Spinal cord (tissue), 10 donors: ENCODE data around the gene SERP2. TPM values are rescaled to one million over a fixed set of nuclear protein-coding genes. Genes with fewer than 3 reads are reported as not detected.

Source experiments
- DNase-seq, 6 donors: peaks; one replicate each; pipeline versions ENCODE4 v3.0.0 to v3.0.0-alpha.2; 2013 to 2015; ENCODE audit warnings: low spot score in 6 of 6, low read depth in 4 of 6
- H3K27ac ChIP-seq: one replicate; pipeline ENCODE4 v1.5.1; 2013; ENCODE audit warnings: low read depth, low read length, control low read depth
- H3K27me3 ChIP-seq: one replicate; pipeline ENCODE4 v1.6.1; 2013; ENCODE audit warnings: low read length; ENCODE audit not compliant: control insufficient read depth, insufficient read depth
- H3K36me3 ChIP-seq: one replicate; pipeline ENCODE4 v1.6.1; 2013; ENCODE audit warnings: low read length; ENCODE audit not compliant: control insufficient read depth, insufficient read depth
- H3K4me1 ChIP-seq: one replicate; pipeline ENCODE4 v1.6.1; 2013; ENCODE audit warnings: low read length; ENCODE audit not compliant: control insufficient read depth, insufficient read depth
- H3K4me3 ChIP-seq: one replicate; pipeline ENCODE4 v1.5.1; 2013; ENCODE audit warnings: low read depth, low read length, control low read depth
- H3K9me3 ChIP-seq: one replicate; pipeline ENCODE4 v1.6.1; 2013; ENCODE audit warnings: low read length; ENCODE audit not compliant: control insufficient read depth, insufficient read depth
- WGBS: methylation state at CpG from one replicate; pipeline ENCODE4 v1.1.5; 2013; ENCODE audit warnings: missing lambda C conversion rate; ENCODE audit not compliant: insufficient coverage; 5-methylcytosine and 5-hydroxymethylcytosine counted together
- polyA plus RNA-seq, 2 donors: library from polyadenylated mRNA; unstranded; fragments of 120-200 nt; gene quantifications; one replicate each; pipeline ENCODE4 v1.2.1, GENCODE V29; 2013; ENCODE audit not compliant: insufficient read length in 2 of 2
- total RNA-seq, 2 donors: library from RNA; depleted of rRNA in 1 of 2; stranded (reverse); fragments of 120-200 nt in 1 of 2; fragments of >200 nt in 1 of 2; gene quantifications; one replicate each; pipeline versions ENCODE4 v1.2.3 to v1.2.4, GENCODE V29; 2013 to 2014
- donor health status: healthy.

Gene SERP2
- total and polyA plus RNA-seq, 4 donors = 24.9 to 49.9 (median 38.1) TPM

DNA sequence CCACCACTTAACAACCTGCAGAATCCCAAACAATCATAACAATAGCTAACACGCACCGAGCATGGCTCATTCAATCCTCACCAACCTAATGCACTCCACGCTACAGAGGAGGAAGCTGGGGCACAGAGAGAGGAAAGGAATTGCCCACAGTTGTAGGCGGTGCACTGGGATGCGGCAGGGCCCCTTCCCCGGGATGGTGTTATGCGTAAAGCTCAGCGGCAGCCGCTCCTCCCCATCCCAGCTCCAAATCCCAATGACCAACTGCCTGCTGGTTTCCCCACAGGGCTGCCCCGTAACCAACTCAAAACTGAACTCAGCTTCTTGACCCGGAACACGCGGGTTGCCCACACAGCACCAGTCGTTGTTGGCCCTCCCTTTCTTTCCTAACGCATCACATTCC, 42.2 kb downstream of the SERP2 start:
- Histone ChIP-seq H3K4me1 (no peaks in the 10 kb centered on the region), H3K9me3 (no peaks in the 10 kb centered on the region), H3K27ac (no peak overlapping the region), H3K4me3 (no peak overlapping the region), H3K27me3 (no peaks in the 10 kb centered on the region), H3K36me3 (no peaks in the 10 kb centered on the region)
- DNase-seq = no peak
- WGBS = 57% methylated on average over 12 of the region's 15 CpGs

DNA sequence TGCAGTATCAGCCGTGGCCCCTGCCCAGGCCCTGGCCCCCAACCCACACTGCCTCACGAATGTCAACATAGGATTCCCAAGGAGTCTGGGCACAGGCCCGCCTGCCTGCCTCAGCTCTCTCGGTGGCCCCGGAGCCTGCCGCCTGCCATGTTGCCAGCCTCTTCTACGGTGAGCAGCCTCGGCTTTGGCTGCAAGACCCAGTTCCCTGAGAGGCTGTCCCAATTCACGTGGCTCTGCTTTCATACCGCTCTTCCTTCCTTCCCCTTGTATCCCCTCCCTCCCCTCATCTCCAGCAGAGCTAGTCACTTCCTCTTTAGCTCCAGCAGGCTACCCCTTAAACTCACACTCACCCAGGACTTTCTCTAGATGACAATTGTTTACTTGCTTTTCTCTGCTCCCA, 42.7 kb downstream of the SERP2 start:
- no peak for DNase-seq
- H3K36me3 ChIP-seq = no peaks in the 10 kb centered on the region
- H3K27ac ChIP-seq = no peak overlapping the region
- H3K4me3 ChIP-seq = no peak overlapping the region
- WGBS = 74% methylated on average over 10 of the region's 10 CpGs
- H3K4me1 ChIP-seq = no peaks in the 10 kb centered on the region
- no peaks in the 10 kb centered on the region for H3K9me3 ChIP-seq
- no peaks in the 10 kb centered on the region for H3K27me3 ChIP-seq

DNA sequence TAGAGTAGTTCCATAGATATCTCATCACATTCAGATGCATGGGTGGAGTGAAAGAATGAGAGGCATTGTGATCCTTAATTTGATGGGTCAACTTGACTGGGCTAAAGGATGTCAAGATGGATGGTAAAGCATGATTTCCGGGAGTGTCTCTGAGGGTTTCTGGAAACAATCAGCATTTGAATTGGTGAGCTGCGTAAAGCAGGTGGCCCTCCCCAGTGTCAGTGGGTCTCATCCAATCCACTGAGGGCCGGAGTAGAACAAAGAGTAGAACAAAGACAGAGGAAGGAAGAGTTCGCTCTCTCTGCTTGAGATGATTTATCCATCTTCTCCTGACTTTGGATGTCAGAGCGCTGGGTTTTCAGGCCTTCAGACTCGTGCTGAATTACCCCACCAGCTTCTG, 43.1 kb downstream of the SERP2 start:
- Histone ChIP-seq H3K4me1 (no peaks in the 10 kb centered on the region), H3K9me3 (no peaks in the 10 kb centered on the region), H3K4me3 (no peak overlapping the region), H3K36me3 (no peaks in the 10 kb centered on the region), H3K27me3 (no peaks in the 10 kb centered on the region), H3K27ac (no peak overlapping the region)
- WGBS = 75% methylated on average over 3 of the region's 6 CpGs
- no peak for DNase-seq

DNA sequence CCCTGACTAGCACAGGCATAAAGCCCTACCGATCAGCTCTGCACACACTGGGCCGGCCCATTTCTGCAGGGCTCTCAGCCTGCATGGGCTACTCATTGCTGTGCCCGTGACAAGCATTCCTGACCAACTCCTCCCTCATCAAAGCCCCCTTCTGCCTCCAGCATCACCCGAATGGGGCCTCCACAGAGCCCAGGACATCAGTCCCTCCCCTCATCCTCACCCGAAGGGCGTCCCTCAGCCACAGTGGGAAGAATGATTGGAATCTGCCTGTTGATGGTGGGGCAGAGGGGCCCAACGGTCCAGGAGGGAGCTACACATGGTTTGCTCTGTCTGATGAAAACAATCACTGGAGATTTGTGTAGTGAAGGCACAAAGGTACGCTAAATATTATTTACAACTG, 43.8 kb downstream of the SERP2 start:
- no peak overlapping the region for H3K27ac ChIP-seq
- no peak overlapping the region for H3K4me3 ChIP-seq
- no peaks in the 10 kb centered on the region for H3K36me3 ChIP-seq
- no peaks in the 10 kb centered on the region for H3K4me1 ChIP-seq
- DNase-seq = no peak
- H3K9me3 ChIP-seq = no peaks in the 10 kb centered on the region
- 71% methylated on average over 5 of the region's 8 CpGs for WGBS
- H3K27me3 ChIP-seq = no peaks in the 10 kb centered on the region

GRCh38 chr13:44417876-44418275, 44.3 kb downstream of the SERP2 start:
- H3K4me1 ChIP-seq = no peaks in the 10 kb centered on the region
- no peak overlapping the region for H3K27ac ChIP-seq
- no peak overlapping the region for H3K4me3 ChIP-seq
- 98% methylated on average over 4 of the region's 7 CpGs for WGBS
- H3K36me3 ChIP-seq = peaks cover 2% of the 10 kb centered on the region
- H3K9me3 ChIP-seq = no peaks in the 10 kb centered on the region
- no peaks in the 10 kb centered on the region for H3K27me3 ChIP-seq
- no peak for DNase-seq

DNA sequence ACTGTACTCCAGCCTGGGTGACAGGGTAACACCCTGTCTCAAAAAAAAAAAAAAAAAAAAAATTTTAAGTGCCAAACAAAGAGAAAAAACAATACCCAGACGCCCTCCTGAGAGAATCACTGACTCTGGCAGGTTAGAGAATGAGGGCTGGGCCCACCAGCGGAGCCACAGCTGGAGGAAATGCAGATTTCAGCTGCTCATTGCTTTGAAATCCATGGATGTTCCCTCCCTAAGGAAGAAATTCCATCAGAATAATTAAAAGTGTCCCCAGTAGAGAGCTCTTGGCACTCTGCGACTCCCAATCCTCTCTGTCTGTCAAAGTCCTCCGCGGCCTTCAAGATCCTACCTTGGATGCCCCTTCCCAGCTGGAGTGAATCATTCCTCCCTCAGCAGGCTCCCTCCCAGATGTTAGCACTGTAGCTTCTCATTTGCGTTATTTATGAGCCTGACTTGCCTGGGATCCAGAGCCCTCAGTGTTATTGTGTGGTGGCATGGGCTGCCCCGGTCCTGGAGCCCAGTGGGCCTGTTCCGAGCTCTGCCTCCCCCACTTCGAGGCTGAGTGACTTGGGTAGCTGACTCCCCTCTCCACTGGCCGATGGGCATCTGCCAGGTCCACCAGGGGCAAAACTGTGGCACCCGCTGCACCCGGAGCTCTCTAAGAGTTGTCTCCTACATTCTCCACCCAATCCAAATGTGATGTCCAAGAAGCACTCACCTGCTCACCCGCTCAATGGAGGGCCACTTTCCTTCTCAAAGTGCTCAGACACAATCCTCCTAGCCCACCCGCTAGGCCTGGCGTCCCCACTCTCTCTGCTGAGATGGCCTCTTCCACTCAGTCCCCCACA, 47.0 kb downstream of the SERP2 start:
- Histone ChIP-seq H3K4me3 (no peak overlapping the region), H3K4me1 (no peaks in the 10 kb centered on the region)
- 79% methylated on average over 14 of the region's 15 CpGs for WGBS

DNA sequence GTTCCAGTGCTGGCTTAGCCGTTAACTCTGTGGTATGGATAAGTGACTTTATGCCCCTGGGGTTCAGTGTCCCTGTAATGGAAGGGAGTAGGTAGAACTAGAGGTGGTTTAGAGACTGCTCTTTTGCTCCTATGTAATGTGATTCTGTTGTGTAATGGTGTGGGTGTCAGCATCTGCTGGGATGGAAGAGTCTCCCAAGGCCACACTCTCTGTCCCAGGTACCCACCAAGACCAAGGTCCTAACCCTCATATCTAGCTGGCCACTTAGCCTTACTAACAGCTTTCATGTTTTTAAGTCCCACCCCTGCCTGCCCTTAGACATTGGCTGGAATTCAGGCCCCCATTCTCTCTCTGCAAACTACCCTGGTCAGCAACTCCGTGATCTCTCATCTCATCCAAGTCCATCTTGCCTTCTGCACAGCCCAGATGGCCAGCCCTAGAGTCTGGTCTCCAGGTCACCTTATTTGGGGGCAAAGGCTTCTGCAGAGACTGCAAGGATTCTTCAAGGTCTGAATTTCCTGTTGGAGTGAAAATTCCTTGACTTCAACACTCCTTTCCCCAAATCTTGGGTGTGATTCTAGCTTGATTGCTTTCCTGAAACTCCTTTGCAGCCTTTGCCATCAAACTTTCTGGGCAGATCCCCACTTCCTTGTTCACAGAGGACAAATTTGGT, 48.4 kb downstream of the SERP2 start:
- H3K27ac ChIP-seq = no peak overlapping the region
- H3K9me3 ChIP-seq = no peaks in the 10 kb centered on the region
- no peaks in the 10 kb centered on the region for H3K4me1 ChIP-seq
- H3K36me3 ChIP-seq = peaks cover 3% of the 10 kb centered on the region
- no peaks in the 10 kb centered on the region for H3K27me3 ChIP-seq
- H3K4me3 ChIP-seq = no peak overlapping the region
- no peak for DNase-seq
- 100% methylated on average over 2 of the region's 2 CpGs for WGBS

More for the DNA sequence above, 47.0 kb downstream of the SERP2 start:
- no peaks in the 10 kb centered on the region for H3K27me3 ChIP-seq
- H3K27ac ChIP-seq = no peak overlapping the region
- peaks cover 3% of the 10 kb centered on the region for H3K36me3 ChIP-seq
- H3K9me3 ChIP-seq = no peaks in the 10 kb centered on the region
- DNase-seq = no peak

GRCh38 chr13:44422755-44423643, 49.4 kb downstream of the SERP2 start:
- Histone ChIP-seq H3K27me3 (no peaks in the 10 kb centered on the region), H3K4me3 (no peak overlapping the region), H3K27ac (no peak overlapping the region), H3K36me3 (peaks cover 3% of the 10 kb centered on the region), H3K9me3 (no peaks in the 10 kb centered on the region), H3K4me1 (no peaks in the 10 kb centered on the region)
- 88% methylated on average over 11 of the region's 15 CpGs for WGBS
- DNase-seq = no peak

DNA sequence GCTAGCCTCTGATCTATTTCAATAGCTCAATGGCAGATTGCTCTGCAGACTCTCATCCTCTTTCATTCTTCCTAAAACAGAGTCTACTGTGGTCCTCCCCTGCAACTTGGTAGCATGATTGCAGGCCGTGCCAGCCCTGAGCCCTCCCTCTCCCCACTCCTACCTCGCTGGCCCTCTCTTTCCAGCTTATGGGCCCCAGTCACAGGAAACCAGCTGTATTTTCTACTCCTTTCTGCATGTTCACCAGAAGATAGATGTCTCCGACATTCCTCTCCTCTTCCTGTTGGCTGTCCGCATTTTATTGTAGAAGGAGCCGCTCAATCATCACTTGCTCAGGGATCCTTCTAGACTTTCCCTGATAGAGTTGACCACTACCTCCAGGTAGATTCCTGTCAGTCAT, 50.2 kb downstream of the SERP2 start:
- Histone ChIP-seq H3K4me3 (no peak overlapping the region), H3K4me1 (peaks cover under 1% of the 10 kb centered on the region), H3K36me3 (peaks cover 3% of the 10 kb centered on the region), H3K27ac (no peak overlapping the region), H3K27me3 (no peaks in the 10 kb centered on the region), H3K9me3 (no peaks in the 10 kb centered on the region)
- WGBS = 87% methylated on average over 3 of the region's 5 CpGs
- no peak for DNase-seq
